GM06990 (cell line): Measurements from ENCODE around the gene NRTN.

ENCODE experiments used
- DNase-seq: peaks from one replicate; pipeline ENCODE4 v3.0.0-alpha.2; 2011; ENCODE audit not compliant: insufficient read length; ENCODE audit errors: extremely low read depth
- H3K27me3 ChIP-seq: replicated peaks from 2 replicates; pipeline ENCODE4 v1.6.0; 2011; ENCODE audit warnings: low read length; ENCODE audit not compliant: control insufficient read depth, insufficient read depth
- H3K36me3 ChIP-seq: 2 replicates; pipeline ENCODE4 v1.5.1; 2011; ENCODE audit warnings: low read length; ENCODE audit not compliant: control insufficient read depth, insufficient read depth
- H3K4me3 ChIP-seq: replicated peaks from 2 replicates; pipeline ENCODE4 v1.5.1; 2011; ENCODE audit warnings: low read depth, mild to moderate bottlenecking, control low read depth, low read length
- TF ChIP-seq, protein P1 (sequence below): IDR thresholded peaks from 2 replicates; pipeline ENCODE4 v1.5.1; 2011; ENCODE audit warnings: low read length, control low read depth, mild to moderate bottlenecking, inconsistent platforms; ENCODE audit not compliant: insufficient read depth, poor library complexity, severe bottlenecking

NRTN gene

DNA sequence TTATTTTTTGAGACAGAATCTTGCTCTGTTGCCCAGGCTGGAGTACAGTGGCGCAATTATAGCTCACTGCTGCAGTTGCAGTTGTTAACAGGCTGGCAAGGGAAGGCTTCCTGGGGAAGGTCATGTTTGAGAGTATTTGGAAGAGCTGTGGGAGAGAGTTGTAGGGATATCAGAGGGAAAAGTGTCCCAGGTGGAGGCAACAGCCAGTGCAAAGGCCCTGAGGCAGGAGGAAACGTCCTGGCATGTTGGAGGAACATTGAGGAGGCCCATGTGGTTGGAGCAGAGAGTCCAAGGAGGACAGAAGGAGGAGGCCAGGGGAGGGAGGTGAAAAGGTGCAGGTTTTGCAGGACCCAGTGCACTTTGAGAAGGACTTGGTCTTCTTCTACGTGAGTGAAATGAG, 11.7 kb upstream of the NRTN start:
- Histone ChIP-seq H3K36me3 (peaks cover 8% of the 10 kb centered on the region), H3K4me3 (no peak overlapping the region), H3K27me3 (no peaks in the 10 kb centered on the region)
- TF ChIP-seq, protein P1, sequence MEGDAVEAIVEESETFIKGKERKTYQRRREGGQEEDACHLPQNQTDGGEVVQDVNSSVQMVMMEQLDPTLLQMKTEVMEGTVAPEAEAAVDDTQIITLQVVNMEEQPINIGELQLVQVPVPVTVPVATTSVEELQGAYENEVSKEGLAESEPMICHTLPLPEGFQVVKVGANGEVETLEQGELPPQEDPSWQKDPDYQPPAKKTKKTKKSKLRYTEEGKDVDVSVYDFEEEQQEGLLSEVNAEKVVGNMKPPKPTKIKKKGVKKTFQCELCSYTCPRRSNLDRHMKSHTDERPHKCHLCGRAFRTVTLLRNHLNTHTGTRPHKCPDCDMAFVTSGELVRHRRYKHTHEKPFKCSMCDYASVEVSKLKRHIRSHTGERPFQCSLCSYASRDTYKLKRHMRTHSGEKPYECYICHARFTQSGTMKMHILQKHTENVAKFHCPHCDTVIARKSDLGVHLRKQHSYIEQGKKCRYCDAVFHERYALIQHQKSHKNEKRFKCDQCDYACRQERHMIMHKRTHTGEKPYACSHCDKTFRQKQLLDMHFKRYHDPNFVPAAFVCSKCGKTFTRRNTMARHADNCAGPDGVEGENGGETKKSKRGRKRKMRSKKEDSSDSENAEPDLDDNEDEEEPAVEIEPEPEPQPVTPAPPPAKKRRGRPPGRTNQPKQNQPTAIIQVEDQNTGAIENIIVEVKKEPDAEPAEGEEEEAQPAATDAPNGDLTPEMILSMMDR = no peak
- no peak for DNase-seq

DNA sequence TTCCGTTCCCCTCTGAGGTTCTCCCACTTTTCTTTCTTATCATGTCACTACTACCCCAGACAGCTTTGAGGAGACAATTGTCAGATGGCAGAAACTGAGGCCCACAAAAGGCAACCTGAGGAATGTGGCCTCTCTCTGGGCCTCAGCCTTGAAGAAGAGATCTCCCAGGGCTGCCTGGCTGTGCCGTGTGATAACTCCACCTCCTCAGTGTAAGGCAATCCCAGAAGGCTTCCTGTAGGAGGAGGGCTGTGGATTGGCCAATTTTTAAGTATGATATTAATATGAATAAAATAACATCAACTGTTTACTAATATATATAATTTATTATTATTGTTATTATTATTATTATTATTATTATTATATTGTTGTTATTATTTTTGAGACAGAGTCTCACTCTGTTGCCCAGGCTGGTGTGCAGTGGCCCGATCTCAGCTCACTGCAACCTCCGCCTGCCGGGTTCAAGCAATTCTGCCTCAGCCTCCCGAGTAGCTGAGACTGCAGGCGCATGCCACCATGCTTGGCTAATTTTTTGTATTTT, 9.4 kb upstream of the NRTN start:
- TF ChIP-seq, protein P1 = no peak
- Histone ChIP-seq H3K27me3 (peaks cover 3% of the 10 kb centered on the region; the same call in 1 of the 2 replicates), H3K4me3 (no peak overlapping the region), H3K36me3 (no peaks in the 10 kb centered on the region)
- DNase-seq = no peak

DNA sequence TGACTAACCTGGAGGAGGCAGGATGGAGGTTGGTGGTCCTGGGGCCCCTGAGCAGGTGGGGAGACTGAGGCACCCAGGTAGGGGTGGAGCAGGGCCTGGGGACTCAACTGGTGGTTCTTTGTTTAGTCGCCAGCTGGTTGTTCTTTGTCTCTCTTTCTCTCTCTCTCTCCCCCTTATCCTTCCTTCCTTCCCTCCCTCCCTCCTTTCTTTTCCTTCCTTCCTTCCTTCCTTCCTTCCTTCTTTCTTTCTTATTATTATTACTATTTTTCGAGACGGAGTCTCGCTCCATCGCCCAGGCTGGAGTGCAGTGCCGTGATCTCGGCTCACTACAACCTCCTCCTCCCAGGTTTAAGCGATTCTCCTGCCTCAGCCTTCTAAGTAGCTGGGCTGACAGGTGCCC, 6.6 kb upstream of the NRTN start:
- H3K36me3 ChIP-seq = no peaks in the 10 kb centered on the region
- DNase-seq = no peak
- no peak overlapping the region for H3K4me3 ChIP-seq
- TF ChIP-seq, protein P1 = no peak
- H3K27me3 ChIP-seq = peaks cover 3% of the 10 kb centered on the region; the same call in 1 of the 2 replicates

DNA sequence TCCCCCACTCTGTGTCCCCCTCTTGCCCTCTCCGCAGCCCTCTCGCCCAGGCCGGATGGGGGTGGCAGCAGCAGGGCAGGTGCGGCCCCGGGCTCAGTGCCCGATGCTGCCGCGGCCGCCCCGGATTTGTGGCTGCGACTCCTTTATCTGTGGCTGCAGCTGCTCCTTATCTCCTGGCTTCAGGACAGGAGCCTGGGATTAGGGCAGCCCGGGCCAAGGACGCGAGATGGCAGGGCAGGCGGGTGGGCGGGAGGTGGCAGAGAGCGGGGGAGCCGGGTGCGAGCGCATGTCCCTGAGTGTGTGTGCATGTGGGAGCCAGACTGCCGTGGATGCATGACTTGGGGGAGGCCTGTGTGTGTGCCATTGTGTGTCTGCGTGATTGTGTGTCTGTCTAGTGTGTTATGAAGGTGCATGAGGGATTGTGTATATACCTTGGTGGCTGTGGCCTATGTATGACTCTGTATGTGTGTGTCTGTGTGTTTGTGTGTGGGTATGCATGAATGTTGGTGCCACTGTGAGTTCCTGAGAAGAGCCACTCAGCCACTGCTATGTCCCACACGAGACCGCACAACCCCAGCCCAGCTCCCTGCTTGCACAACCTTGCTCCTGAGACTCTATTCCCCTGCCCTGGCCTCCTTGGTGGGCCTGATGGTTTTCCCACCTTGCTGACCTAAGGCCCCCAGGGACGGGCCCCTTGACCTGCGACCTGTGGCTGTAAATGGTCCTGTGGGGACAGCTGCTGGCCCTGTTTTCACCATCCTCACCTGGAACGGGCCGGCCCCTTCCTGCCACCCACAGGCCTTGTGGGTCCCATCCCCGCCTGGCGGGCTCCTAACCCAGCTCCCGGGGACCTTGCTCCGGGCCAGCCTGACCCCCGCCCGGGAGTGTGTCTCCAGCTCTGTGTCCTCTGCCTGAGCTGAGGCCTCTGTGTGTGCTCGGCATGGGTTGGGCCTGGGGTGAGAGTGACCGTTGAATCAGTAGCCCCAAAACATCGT, 5.3 kb upstream of the NRTN start:
- Histone ChIP-seq H3K36me3 (no peaks in the 10 kb centered on the region), H3K27me3 (peaks cover 3% of the 10 kb centered on the region; the same call in 1 of the 2 replicates), H3K4me3 (no peak overlapping the region)
- DNase-seq = no peak
- TF ChIP-seq, protein P1 = no peak

DNA sequence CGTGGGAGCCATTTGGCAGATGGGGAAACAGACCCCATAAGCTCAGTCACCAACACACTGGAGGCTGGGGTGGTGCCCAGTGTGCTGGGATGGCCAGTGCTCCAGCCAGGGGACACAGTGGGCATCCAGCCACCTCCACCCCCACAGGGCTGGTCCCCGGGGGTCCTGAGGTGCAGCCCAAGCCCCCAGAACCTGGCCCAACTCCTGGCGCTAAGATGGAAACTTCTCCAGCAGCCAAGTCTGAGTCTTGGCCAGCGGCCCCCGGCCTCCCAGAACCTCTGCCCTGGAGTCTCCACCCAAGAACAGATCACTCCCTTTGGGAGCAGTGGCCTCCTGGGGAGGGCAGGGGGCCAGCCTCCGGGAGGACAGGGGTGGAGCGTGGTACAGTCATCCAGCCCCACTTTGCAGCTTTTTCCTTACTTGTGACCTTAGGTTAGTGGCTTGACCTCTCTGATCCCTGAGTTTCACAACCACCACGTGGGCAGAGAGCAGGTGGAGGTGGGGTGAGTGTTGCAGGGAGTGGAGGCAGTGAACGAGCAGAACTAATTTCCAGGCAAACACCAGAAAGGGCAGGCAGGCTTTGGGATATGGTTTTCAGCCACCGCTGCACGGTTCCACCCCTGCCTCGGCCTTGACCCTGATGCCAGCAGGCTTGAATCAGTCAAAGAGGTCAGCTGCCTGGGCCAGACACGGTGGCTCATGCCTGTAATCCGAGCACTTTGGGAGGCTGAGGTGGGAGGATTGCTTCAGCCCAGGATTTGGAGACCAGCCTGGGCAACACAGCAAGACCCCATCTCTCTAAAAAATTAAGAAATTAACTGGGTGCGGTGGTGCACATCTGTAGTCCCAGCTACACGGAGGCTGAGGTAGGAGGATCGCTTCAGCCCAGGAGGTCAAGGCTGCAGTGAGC, 4.3 kb upstream of the NRTN start:
- TF ChIP-seq, protein P1 = no peak
- H3K4me3 ChIP-seq = no peak overlapping the region
- DNase-seq = no peak
- H3K27me3 ChIP-seq = peaks cover 3% of the 10 kb centered on the region; the same call in 1 of the 2 replicates
- no peaks in the 10 kb centered on the region for H3K36me3 ChIP-seq
